ENCODE results near the gene SBF2.
"Not testable (repeated sequence)": the region's sequence is repeated elsewhere in the genome, so short reads cannot be mapped to it uniquely, and the experiment has no call there.

Gene SBF2

GRCh38 chr11:9759519-9760192 lies 534.4 kb downstream of the SBF2 start:
- DNase-seq: peak; percentile 55 to 95

DNA sequence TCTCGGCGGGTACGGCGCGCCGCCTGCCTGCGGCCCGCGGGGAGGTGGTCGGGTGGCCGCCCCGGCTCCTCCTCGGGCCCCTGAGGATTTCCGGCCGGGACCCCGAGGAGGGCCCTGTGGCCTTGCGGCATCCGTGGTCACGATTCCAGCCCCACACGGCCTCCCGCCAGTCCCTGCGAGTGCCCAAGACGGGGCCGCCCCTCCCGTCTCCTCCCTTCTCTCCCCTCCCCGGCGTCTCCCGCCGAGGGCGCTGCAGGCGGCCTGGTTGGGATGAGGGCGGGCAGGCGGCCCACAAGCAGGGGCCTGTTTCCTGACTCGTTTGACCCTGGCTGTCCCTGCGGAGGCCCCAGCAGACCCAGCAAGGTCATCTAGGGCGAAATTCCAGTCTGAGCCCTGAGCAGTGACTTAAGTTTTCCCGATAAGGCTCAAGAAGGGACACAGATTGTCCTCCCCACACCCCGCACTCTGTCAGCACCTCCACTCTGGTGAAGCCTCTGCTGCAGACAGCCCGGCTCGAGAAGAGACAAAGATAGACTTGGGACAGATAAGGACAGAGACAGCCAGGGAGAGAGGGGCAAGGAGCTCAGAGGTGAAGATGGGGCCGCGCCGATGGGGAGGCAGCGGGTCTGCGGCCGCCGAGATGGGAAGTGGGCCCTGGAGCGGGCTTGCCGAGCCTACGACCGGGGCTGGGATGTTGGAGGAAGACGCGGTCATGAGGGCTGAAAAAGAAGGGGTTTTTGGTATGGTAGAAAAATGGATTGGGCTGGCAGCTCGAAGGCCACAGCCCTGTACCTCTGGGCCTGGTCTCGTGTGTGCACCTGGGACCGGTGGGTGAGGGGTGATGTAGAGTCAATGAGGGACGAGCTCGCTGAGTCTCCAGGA lies 535.1 kb downstream of the SBF2 start:
- DNase-seq: peak in 1 of 2 donors; percentile 47

DNA sequence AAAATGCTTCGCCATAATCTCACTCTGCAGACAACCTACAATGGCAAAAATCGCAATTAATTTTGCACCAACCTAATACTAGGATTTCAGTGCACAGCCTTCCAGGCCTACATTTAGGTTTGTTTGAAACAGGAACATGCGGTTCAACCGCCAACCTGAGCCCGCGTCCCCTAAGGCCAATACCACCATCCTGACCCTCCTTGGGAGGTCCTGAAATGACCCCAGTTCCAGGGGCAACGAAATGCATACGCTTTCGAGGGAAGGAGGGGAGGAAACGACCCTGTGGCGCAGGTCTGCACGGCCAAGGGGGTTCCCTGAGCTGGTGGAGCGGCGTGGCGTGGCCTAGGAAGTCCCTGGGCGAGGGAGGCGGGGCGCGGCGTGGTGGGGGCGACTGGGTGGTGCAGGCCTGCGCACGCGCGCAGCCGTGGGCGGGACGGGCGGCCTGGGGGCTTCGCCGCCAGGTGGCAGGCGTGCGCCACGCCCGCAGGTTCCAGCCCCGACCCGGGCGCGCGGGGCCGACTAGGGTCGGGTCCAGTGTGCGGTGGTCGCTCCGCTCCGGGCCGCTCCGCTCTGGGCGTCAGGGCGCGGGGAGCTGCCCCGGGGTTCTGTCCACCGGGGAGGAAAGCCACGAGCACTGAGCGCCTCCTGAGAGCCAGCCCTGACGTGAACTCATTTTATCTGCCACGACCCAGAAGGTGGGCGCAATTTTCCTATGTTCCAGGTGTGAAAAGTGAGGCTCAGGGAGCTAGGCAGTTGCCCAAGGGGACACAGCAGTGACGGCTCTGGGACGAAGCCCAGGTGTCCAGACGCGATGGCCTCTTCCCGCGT lies 536.0 kb downstream of the SBF2 start:
- DNase-seq: peak; percentile 67 to 74

DNA sequence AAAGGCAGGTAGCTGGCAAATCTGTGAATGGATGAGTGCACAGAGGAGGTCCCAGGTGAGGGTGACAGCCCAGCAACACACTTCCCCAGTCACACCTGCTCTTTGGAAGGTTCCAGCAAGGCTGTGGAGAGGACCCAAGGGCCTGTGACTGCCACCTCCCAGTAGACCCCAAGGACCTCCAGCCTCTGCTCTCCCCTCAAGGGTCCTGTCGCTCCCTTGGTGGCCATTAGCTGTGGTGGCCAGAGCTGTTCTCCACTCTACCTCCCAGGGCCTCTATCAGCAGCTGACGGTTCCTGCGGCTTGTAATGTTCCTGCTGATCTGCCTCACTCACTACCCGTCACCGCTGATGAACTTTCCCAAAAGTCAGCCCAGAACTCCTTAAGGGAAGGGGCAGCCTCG lies 537.1 kb downstream of the SBF2 start:
- no peak for DNase-seq

DNA sequence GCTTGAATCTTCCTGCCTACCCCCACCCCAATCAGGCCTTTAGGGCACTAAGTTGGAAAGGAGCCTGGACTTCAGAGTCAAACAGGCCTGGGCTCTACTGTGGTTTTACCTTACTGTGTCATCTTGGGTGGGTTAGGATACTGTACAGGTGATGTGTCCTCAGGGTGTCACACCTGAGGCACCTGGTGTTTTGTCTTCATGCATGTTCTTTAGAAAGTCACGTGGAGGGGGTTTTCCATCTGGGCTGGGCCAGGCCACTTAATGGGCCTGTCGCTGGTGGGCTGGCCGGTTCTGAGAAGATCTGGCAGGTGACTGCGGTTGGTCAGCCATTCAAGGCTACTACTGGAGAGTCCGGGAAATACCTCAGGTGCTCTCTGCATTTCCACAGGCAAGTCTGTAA lies 537.6 kb downstream of the SBF2 start:
- no peak for DNase-seq

DNA sequence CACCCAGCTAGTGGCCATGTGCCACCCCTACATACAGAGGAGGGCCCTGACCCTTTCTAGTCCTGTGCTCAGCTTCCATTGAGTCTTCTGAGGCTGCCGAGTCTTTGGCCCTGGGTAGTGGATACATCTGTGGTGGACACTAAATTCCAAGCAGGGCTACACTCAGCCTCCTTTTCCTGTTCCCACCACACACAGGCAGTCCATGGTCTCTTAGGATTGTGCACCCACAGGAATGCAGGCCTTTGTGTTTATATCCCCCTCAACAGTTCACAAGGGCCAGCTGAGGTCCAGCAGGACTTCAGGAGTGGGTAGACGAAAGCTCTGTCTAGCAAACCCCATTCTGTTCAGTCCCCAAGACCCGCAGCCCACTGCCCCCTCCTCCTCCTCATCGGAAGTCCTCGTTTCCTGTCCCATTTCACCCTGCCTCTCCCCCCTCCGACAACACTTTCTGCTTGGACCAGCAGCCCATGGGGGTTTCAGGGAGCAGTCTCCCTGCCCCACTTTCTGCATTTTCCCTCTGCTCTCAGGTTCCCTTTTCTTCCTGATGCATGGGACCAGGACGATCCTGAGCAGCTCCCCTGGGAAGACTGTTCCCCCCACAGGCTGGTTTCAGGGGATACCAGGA lies 538.3 kb downstream of the SBF2 start:
- no peak for DNase-seq

DNA sequence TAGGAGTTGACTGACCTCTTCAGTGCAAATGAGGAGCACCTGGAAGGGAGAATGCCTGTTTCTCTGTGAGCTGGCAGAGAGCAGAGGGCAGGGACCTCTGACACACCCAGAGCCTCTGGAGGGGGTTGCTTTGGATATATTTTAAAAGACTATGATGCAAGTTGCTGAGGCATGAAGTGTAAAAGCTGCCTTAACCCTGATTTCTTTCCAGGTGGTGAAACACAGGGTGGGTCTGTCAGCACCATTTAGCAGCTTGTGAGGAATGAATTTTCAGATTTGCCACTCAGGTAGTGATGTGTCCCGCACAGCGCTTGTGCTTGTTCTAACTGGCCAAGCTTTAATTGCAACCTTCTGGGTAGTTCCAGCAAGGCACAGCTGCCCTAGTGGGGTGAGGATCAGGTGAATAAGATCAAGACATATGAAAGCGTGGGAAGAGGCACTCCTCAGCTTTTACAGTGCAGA lies 540.0 kb downstream of the SBF2 start:
- DNase-seq: no peak

GRCh38 chr11:9753021-9753420 lies 541.0 kb downstream of the SBF2 start:
- no peak for DNase-seq

- DNase-seq: no peak
Measured at GRCh38 chr11:9752091-9752490, 541.9 kb downstream of the SBF2 start.

DNA sequence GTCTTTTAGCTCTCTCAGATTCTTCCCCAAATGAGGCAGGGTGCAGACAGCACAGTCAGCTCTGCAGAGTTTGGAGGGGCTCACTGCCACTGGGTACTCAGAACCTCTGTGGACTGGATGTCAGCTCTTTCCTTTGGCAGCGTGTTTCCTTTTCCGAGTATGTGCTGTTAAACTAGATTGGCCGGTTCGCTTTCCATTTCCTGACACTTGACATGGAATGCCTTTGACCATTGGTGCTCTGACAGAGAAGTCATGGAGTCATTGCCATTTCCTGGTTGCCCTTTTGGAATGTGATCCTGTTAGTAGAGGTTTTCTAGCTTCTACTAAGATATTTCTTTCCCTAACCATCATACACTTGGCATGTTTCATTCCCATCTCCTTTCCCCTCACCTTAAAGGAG lies 543.5 kb downstream of the SBF2 start:
- no peak for DNase-seq

DNA sequence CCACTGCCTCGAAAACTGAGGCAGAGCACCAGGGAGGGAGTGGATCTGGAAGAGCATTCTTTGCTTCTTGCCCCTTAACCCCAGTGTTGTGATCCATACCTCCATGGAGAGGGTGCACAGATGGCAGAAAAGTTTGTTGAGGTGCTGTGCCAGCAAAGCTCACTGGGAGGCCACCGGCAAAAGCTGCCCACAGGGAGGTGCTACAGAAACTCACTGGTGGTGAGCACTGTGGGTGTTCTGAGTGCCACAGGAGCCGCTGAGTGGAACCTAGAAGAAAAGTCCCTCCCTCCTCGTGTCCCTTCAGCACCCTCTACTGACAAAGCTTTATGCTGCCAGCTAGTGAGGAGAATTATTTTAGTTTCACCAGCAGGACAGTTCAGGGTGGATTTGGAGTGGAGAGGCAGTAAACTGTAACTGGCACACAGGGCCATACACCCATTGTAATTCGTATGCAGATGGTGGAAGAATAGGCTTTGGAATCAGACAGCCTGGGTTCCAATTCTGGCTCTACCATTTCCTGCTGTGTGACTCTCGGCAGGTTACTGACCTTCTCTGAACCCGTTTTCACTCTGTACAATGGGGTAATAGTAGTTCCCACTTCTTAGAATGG lies 545.6 kb downstream of the SBF2 start:
- peak in 1 of 2 donors; percentile 93 for DNase-seq

GRCh38 chr11:9747828-9748227 lies 546.2 kb downstream of the SBF2 start:
- DNase-seq: no peak

- no peak for DNase-seq
Measured at GRCh38 chr11:9747229-9747628, 546.8 kb downstream of the SBF2 start.

GRCh38 chr11:9745411-9746211 lies 548.4 kb downstream of the SBF2 start:
- DNase-seq: no peak

DNA sequence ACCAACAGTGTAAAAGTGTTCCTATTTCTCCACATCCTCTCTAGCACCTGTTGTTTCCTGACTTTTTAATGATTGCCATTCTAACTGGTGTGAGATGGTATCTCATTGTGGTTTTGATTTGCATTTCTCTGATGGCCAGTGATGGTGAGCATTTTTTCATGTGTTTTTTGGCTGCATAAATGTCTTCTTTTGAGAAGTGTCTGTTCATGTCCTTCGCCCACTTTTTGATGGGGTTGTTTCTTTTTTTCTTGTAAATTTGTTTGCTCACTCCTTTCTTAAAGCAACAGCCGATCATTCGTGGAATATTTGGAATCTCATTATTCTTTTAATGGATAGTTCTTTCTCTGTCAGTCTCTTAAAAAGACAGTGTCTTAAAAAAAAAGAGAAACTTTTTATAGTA lies 550.5 kb downstream of the SBF2 start:
- DNase-seq: not testable (repeated sequence)

DNA sequence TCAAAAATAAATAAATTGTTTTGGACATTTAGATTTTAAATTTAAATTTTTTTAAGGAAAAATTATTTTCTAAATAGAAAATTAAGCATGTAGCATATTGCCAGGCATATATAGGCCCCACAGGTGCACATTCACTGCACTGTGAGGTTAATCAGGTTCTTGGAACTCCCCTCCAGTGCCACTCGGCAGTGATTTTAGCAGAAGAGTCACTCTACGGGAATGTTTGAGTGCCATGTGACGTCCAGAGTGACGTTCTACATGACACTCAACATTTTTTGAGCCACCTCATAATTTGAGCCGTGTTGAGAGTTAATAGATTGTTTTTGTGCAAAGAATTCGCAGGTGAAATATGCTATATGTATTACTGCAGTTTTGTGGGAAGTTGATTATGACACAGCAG lies 552.8 kb downstream of the SBF2 start:
- DNase-seq: no peak

- DNase-seq: no peak
Measured at GRCh38 chr11:9740202-9740883, 553.7 kb downstream of the SBF2 start.

DNA sequence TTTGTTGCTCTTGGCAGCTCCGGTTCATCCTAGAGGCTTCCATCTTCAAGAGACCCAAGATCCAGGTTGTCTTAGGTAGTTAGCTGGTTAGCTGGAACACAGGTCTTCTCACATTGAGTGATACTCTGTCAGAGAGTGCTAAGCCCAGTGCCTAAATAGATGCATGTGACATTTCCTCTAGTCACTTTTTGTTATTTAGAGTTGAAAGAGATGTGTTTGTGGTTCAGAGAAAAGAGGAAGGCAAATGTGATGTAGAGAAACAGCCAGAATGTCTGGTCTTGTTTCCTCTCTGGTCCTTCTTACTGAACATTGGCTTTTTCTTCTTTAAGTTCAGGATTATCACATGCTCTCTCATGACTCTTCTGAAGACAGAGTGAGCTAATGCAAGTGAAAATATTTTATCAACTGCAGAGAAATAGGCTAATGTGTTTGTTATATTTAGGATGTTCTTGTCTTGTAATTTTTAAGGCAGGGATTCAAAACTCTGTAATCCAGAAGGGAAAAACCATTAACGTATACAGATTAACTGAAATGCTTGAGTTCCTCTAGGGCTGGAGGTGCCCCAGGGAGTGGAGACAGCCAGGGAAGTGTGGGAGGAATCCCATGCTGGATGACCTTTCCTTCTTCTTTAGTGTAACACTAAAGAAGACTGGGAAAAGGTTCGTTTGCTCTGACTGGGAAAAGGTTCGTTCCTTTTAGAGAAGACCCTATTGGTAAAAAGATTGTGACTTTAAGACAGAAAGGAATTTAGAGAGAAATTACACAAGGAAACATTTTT lies 554.7 kb downstream of the SBF2 start:
- peak in 1 of 2 donors; percentile 93 for DNase-seq

- no peak for DNase-seq
Measured at GRCh38 chr11:9738707-9739106, 555.3 kb downstream of the SBF2 start.

DNA sequence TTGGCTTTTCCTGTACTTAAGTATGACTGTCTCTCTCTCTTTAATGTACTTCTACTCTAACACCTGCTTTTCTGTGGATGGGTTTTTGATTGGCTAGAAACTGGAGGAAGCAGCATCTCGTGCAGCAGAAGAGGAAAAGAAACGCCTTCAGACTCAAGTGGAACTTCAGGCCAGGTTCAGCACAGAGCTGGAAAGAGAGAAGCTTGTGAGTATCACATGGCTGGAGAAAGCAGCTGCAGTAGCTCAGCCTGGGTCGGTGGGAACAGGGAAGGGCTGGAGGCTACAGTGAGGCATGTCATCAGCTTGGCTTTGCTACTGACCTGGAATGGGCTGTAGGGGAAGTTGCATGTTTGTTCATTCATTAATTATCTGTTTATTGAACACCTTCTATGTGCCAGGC lies 555.9 kb downstream of the SBF2 start:
- no peak for DNase-seq

Data from bone marrow (tissue), 2 donors.